ENCODE data around the gene CAD. TPM values are rescaled to one million over a fixed set of nuclear protein-coding genes. Genes with fewer than 3 reads are reported as not detected.
"Not testable (repeated sequence)": the region's sequence is repeated elsewhere in the genome, so short reads cannot be mapped to it uniquely, and the experiment has no call there.

Gene CAD
- total RNA-seq, result 62.8 and 65.8 TPM in 2 replicates

DNA sequence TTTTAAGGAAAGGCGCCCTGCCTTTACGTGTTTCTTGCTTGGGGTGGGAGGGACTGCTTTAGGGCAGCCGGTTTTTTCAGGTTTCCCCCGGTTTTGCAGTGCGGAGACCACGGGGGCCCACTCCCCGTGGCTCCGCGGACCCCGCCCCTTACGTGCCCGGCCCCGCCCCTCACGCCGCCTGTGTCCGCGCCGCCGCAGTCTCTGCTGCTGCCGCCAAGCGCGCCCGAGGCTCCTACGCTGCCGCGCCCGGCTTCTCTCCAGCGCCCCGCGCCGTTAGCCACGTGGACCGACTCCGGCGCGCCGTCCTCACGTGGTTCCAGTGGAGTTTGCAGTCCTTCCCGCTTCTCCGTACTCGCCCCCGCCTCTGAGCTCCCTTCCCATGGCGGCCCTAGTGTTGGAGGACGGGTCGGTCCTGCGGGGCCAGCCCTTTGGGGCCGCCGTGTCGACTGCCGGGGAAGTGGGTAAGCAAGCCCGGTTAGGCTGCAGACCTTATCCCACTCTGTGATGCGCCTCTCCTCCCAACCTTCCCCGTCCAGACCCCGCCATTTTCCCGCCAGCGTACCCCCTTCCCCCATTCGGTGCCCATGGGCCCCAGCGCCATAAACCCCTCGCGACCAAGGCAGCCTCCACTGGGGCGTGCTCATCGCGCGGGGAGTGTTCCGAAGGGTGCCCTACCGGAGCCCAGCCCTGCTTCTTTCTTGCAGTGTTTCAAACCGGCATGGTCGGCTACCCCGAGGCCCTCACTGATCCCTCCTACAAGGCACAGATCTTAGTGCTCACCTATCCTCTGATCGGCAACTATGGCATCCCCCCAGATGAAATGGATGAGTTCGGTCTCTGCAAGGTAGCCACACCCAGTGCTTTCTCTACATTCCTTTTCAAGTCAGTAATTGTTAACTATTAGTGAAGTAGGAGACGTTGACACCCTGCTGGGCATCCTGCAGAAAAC is at the start of gene CAD:
CAD (plus strand) TSS at position 197 of the 949 bp plus-strand sequence; CDS start at position 380, 183 bp downstream.
- TF ChIP-seq, protein P1, sequence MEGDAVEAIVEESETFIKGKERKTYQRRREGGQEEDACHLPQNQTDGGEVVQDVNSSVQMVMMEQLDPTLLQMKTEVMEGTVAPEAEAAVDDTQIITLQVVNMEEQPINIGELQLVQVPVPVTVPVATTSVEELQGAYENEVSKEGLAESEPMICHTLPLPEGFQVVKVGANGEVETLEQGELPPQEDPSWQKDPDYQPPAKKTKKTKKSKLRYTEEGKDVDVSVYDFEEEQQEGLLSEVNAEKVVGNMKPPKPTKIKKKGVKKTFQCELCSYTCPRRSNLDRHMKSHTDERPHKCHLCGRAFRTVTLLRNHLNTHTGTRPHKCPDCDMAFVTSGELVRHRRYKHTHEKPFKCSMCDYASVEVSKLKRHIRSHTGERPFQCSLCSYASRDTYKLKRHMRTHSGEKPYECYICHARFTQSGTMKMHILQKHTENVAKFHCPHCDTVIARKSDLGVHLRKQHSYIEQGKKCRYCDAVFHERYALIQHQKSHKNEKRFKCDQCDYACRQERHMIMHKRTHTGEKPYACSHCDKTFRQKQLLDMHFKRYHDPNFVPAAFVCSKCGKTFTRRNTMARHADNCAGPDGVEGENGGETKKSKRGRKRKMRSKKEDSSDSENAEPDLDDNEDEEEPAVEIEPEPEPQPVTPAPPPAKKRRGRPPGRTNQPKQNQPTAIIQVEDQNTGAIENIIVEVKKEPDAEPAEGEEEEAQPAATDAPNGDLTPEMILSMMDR (conservative IDR thresholded peaks at IDR 0.05; ENCODE audit: low read depth, low read length), result peak; percentile 28
- peak within 1 kb of the TSS; percentile 87 for H3K4me3 ChIP-seq (ENCODE audit: low read depth, low read length)
- no peak for DNase-seq (ENCODE audit: low read depth)

GRCh38 chr2:27170581-27171337 is 46.4 kb upstream of the CAD start:
- TF ChIP-seq, protein P1 (conservative IDR thresholded peaks at IDR 0.05; ENCODE audit: low read depth, low read length), result no peak
- no peak overlapping the region for H3K4me3 ChIP-seq (ENCODE audit: low read depth, low read length)
- no peak for DNase-seq (ENCODE audit: low read depth)

DNA sequence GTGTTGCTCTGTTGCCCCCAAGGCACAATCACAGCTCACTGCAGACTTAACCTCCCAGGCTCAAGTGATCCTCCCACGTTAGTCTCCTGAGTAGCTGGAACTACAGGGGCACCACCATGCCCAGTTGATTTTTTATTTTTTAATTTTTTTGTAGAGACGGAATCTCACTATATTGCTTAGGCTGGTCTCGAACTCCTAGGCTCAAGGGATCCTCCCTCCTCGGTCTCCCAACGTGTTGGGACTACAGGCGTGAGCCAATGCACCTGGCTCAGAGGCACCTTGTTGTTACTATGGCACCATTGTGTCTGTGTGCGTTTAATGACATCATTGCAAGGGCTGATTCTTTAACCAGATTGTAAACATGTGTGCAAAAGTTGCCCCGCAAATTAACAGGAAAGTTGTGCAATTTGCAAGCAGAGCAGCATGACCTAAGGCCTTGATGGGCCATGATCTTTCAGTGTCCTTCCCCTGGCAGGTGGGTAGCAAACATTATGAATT is 45.8 kb upstream of the CAD start:
- no peak for DNase-seq (ENCODE audit: low read depth)
- TF ChIP-seq, protein P1 (conservative IDR thresholded peaks at IDR 0.05; ENCODE audit: low read depth, low read length), result no peak
- H3K4me3 ChIP-seq (ENCODE audit: low read depth, low read length), result no peak overlapping the region

- no peak for DNase-seq (ENCODE audit: low read depth)
- TF ChIP-seq, protein P1 (conservative IDR thresholded peaks at IDR 0.05; ENCODE audit: low read depth, low read length), result no peak
- no peak overlapping the region for H3K4me3 ChIP-seq (ENCODE audit: low read depth, low read length)
Observed at GRCh38 chr2:27174638-27175037, 42.5 kb upstream of the CAD start.

- TF ChIP-seq, protein P1 (conservative IDR thresholded peaks at IDR 0.05; ENCODE audit: low read depth, low read length), result no peak
- DNase-seq (ENCODE audit: low read depth), result no peak
- H3K4me3 ChIP-seq (ENCODE audit: low read depth, low read length), result no peak overlapping the region
Observed at GRCh38 chr2:27175330-27175729, 41.8 kb upstream of the CAD start.

GRCh38 chr2:27175781-27176180 is 41.4 kb upstream of the CAD start:
- not testable (repeated sequence) for DNase-seq (ENCODE audit: low read depth); H3K4me3 ChIP-seq (ENCODE audit: low read depth, low read length)

All from epithelial cell of proximal tubule (primary cell).